ENCODE data around the gene PELI3.
A peak's percentile ranks its signal among the peaks of the same experiment; 100 is the strongest.
"Not testable (repeated sequence)": the region's sequence is repeated elsewhere in the genome, so short reads cannot be mapped to it uniquely, and the experiment has no call there.

Gene PELI3

DNA sequence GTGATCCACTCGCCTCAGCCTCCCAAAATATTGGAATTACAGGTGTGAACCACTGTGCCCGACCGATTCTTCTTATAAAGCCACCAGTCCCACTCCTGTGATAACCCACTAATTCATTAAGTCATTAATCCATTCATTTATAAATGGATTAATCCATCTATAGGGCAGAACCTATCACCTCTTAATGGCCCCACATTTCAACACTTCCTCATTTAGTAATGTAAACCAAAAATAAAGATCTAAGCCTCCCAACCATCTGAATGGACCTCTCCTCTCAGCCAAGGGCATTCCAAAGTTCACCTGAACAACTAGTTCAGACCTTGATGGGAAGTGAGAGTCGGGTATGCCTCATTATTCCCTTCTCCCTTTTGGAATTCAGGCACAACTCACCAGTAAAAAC is 18.2 kb upstream of the PELI3 start:
- no peak for DNase-seq (ENCODE audit: low spot score)

DNA sequence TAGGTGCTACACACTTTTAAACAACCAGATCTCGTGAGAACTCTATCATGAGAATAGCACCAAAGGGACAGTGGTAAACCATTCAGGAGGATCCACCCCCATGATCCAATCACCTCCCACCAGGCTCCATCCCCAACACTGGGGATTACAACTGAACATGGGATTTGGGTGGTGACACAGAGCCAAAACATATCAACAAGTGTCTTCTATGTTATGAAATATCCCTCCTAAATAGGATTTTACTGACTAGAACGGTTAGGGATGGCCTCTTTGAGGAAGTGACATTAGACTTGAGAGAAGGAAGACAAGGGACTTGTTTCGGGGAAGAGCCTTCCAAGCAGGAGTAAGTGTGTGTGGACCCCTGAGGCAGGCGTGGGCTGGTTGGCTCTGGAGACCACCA is 16.1 kb upstream of the PELI3 start:
- DNase-seq (ENCODE audit: low spot score): no peak

DNA sequence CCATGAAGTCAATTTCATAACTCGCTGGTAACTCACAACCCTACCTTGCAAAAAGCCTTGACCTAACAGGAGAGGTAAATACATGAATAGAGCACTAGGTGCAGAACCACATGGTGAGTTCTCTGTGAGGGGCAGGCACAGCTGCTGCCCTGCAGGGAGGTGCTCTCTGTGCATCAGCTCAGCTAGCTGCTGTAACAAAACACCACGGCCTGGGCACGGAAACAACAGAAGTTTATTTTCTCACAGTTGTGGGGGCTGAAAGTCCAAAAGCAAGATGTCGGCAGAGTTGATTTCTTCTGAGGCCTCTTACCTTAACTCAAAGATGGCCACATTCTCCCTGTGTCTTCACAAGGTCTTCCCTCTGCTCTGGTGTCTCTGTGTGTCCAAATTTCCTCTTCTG is 15.0 kb upstream of the PELI3 start:
- DNase-seq (ENCODE audit: low spot score): no peak

DNA sequence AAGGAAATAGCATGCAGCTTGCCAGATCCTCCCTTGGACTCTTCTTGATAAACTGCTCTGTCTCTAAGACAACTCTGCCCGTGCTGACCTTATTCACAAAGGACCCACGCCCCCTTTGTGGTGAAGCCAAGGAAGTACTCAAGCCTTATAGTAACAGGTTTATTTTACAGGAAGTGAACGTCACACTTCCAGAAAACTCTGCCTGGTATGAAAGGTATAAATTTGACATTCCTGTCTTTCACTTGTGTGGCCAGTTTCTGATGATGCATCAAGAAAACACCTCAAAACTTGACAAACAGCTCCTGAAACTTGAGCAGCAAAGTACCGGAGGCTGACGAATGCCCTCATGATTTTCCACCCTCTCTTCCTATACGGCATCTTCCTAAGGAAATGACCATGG is 12.5 kb upstream of the PELI3 start:
- DNase-seq (ENCODE audit: low spot score): no peak

DNA sequence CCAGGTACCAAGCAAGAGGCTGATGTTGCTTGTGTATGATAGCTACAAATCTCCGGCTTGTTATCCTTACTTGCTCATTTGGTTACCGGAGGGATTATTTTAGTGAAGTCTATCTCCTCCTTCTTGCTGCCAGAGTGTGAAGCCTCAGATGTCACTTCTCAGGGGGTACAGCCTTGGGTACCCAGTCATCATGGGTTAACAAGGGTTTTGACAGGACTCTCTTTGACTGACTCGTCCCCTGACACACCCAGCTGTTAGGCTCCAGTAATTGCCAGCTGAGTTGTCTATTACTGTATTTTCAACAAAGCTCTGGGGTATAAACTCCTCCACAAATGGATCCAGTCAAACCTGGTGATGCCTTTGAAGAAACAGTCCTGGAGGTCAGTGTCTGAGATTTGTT is 11.9 kb upstream of the PELI3 start:
- no peak for DNase-seq (ENCODE audit: low spot score)

DNA sequence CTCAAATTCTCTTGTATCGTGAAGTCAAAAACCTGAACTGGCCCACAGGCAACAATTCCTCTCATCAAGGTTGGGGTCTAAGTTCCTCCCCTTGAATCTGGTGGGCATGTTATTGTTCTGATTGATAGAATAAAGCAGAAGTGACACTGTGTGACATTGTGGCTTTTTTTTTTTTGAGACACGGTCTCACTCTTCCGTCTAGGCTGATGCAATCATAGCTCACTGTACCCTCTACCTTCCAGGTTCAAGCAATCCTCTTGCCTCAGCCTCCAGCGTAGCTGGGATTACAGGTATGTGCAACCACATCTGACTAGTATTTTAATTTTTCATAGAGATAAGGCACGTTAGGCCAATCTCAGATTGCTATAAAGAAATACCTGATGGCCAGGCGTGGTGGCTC is 8.9 kb upstream of the PELI3 start:
- no peak for DNase-seq (ENCODE audit: low spot score)

DNA sequence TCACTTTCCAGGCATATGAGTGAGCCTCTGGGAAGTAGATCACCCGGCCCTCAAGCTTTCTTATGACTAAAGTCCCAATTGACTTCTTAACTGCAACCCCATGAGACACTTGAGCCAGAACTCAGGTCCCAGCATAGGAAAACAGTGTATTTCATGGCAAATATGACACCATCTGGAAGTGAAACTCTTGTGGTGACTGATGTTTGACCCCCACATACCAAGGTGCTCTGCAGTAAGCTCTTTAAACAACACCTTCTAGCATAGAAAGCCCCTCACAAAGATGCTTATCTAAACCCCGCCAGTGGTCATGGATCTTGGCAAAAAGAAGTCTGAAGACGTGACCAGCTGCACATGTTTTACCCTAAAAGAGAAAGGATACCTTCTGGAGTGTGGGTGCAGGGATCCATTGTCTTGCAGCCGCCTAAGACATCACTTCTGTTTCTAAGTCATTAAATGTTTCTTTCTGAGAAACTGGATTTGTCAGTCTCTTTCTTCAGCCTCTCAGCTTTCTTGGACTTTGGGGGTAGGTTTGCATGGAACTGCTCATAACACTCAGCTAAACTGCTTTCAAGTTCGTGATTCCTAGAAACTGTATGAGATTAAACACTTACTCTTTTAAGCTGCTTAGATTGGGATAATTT is 7.4 kb upstream of the PELI3 start:
- no peak for DNase-seq (ENCODE audit: low spot score)

DNA sequence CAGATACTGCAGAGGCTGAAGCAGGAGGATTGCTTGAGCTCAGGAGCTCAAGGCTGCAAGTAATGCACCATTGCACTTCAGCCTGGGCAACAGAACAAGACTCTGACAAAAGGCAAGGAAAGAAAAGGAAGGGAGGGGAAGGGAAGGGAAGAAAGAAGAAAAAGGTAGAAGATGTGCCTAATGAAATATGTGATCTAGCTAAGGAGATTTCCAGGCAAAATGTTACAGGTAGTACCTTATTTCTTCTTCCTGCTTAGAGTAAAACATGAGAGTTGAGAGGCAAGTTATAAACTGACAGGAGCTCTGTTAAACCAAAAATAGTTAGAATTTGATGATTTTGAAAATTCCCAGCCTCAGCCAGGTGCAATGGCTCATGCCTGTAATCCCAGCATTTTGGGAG is 4.7 kb upstream of the PELI3 start:
- DNase-seq (ENCODE audit: low spot score): no peak

DNA sequence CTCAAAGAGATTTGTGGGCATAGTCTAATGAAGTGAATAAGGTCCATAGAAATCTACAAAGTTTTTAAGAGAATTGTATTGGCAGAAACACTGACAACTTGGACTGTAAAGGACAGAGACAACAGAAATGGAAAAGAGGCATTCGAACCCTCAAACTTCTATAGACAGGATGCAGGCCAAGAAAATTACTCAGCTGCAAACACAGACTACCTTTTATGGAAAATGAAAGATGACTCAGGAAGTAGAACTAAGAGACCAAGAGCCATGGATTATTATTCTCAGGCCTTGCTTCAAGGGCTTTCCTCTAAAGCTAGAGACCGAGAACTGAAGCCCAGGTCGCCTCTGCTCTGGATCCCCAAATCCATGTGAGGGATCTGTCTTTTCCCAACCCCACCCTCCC is 3.8 kb upstream of the PELI3 start:
- no peak for DNase-seq (ENCODE audit: low spot score)

DNA sequence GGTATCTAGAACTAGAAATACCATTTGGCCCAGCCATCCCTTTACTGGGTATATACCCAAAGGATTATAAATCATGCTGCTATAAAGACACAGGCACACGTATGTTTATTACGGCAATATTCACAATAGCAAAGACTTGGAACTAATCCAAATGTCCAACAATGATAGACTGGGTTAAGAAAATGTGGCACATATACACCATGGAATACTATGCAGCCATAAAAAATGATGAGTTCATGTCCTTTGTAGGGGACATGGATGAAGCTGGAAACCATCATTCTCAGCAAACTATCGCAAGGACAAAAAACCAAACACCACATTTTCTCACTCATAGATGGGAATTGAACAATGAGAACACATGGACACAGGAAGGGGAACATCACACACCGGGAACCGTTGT is 2.6 kb upstream of the PELI3 start:
- DNase-seq (ENCODE audit: low spot score): not testable (repeated sequence)

DNA sequence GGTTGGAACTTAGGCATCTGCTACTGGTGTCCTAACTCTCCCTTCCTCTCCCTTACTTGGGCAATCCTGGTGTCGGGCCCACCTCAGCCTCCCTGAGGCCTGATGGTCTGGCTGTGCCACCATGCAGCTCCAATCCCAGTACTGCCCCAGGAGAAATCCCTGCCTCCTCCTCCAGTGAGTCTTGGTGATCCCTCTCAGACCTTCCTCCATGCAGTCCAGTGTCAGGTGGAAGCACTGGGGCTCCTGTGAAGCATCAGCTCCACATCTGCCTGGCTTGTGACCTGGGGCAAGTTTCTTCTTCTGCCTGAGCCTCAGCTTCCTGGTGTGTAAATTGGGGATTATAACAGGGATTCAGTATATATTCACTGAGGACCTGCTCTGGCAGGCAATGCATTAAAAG is 1.8 kb upstream of the PELI3 start:
- DNase-seq (ENCODE audit: low spot score): no peak

DNA sequence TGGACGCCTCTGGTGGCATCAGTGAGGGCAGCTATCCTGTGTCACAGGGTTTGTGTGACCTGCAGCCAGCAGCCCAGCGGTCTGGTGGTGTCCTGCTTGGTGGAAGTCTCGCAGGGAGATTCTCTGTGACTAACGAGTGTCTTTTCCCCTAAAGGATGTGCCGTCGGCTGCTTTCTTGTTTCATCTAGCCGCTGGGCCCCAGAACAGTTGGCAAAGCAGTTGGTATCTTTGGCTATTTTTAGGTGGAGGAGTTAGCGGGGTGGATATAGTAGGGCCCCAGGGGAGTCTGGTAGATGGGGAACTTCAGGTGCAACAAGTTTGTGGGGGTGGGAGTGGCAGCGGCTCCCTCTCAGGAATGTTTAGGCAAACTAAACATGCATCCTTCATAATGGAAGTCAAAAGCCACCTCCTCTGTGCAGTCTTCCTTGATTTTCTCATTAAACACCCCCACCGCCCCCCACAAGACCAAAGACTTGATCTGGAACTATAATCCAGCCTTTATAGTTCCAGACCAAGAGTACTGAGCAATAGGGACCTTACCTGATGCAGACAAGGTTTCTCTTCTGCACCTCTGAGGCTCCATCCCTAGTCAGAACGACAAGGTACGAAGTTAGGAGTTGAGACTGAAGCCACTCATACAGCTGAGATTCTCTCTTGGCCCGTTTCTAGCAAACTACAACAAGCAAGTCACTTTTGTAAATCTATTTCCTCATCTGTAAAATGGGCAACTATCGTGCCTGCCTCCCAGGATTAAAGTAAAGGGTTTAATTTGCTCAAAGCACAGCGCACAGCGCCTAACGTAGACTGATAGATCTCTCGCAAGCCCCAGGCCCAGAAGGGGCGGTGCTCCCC is 1.1 kb upstream of the PELI3 start:
- no peak for DNase-seq (ENCODE audit: low spot score)

DNA sequence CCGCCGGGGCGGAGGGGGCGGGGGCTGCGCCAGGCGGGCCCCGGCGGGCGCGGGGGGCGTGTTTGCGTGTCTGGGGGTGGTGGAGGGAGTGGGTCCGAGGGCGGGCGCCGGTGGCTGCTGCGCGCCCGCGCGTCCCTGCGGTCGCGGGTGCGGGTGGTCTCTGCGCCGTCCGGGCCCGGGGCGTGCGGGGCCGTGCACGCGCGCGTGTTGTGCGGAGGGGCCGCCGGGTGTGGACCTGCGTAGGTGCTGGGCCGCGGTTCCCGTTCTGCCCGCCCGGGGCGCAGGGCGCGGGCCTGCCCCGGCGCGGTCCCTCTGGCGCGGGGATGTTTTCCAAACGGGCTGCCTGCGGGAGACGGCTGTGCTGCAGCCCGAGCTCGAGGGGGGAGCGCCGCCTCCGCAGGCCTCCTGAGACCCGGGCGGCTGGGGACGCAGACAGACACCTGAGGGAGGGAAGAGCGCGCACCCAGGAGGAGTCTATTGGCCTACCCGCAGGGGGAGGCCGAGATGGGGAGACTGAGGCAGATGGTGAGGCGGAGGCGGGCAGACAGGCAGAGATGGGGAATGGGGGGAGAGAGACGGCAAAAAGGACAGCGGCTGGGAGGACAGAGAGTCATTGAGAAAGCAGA is 442 bp downstream of the PELI3 start:
- DNase-seq (ENCODE audit: low spot score): no peak

DNA sequence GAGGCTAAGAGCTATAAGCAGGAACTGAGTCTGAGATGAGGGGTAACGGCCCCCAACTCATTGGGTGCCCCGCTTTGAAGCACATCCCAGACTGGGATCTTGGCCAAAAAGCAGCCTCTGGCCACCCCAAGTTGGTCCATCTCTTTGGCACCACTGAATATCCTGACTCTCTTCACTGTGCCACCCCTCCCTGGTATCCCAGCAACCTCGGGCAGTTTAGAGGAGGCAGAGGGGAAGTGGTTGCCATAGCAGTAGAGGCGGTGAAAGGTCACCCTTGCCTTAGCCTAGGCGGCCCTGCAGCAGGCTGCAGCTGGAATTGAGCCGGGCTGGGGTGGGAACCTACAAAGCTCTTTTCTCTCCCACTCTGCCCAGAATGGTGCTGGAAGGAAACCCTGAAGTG is 1.1 kb downstream of the PELI3 start:
- DNase-seq (ENCODE audit: low spot score): peak; percentile 27

DNA sequence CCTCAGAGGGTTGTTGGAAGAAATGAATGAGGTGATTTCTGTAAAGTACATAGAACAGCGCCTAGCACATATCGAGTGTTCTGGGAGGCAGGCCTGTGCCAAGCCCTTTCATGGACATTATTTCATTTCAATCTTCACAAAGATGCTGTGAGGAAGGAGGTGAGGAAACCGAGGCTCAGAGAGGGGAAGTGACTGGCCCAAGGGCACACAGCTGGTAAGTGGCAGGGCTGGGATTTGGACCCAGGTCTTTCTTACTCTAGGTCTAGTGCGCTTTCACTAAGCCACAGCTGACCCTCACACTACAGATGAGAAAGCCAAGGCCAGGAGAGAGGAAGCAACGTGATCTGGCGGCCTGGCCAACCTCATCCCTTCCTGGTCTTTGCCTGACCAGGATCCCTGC is 2.0 kb downstream of the PELI3 start:
- no peak for DNase-seq (ENCODE audit: low spot score)

DNA sequence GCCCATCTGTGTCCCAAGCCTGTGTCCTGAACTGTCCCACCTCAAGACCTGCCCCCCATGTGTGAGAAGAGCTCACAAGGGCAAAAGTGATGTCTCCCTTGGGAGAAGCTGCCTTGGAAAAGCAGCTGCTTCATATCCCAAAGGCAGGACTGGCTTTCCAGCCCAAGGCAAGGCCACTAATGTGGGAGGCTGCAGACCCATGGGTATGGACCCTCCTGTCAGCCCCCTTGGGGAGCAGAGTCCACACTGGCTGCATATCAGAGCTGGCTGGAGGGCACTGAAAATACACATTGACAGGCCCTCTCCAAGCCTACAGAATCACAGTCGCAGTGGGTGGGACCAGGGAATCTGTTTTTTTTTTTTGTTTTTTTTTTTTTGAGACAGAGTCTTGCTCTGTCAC is 2.7 kb downstream of the PELI3 start:
- DNase-seq (ENCODE audit: low spot score): no peak

DNA sequence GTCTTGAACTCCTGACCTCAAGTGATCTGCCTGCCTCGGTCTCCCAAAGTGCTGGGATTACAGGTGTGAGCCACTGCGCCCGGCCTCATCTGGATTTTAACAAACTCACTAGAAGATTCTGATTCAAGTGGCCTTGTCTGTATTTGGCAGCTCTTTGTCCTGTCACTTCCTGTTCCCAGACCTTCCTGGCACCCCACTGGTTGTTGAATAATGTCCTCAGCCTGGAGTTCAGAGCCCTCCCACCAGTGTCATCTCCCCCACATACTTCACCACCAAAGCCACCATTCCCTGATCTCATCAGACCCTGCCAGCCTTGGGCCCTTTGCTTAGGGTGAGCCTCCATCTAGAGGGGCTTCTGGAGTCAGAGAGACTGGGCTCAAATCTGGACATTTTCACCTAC is 3.3 kb downstream of the PELI3 start:
- DNase-seq (ENCODE audit: low spot score): no peak

DNA sequence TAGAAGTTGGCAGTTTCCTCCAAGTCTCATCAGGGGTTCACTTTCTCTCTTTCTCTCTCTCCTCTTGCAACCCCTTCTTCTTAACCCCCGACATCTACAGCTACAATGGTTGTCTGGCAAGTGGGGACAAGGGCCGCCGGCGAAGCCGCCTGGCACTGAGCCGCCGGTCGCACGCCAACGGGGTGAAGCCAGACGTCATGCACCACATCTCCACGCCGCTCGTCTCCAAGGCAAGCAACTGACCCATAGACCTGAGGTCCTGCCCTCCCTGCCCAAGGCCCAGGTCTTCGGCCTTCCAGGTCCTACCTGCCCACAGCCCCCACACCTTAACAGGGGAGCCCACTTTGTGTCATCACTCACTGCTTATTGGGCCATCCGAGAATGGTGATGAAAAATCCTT is 4.4 kb downstream of the PELI3 start:
- no peak for DNase-seq (ENCODE audit: low spot score)

DNA sequence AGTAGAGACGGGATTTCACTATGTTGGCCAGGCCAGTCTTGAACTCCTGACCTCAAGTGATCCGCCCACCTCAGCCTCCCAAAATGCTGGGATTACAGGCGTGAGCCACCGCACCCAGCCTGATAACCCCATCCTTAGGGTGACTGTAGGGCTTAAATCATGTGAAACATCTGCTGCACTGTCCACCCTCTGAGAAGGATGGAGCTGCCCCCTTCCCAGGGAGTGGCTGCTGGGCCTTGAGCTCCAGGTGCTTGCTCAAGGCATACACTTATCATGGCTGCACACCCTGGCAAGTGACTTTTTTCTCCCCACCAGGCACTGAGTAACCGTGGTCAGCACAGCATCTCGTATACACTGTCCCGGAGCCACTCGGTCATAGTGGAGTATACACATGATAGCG is 5.3 kb downstream of the PELI3 start:
- no peak for DNase-seq (ENCODE audit: low spot score)

DNA sequence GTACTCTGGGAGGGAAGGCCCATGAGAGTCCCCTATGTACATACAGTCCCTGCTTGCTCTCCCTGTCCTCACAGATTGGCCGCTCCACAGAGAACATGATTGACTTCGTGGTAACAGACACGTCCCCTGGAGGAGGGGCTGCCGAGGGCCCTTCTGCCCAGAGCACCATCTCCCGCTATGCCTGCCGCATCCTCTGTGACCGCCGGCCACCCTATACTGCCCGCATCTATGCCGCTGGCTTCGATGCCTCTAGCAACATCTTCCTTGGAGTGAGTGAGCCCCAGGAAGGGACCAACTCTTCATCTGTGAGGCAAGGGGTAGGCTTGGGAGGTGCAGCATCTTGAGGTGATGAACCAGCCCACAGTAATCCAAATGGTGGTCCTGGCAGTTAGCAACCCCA is 6.5 kb downstream of the PELI3 start:
- DNase-seq (ENCODE audit: low spot score): no peak

DNA sequence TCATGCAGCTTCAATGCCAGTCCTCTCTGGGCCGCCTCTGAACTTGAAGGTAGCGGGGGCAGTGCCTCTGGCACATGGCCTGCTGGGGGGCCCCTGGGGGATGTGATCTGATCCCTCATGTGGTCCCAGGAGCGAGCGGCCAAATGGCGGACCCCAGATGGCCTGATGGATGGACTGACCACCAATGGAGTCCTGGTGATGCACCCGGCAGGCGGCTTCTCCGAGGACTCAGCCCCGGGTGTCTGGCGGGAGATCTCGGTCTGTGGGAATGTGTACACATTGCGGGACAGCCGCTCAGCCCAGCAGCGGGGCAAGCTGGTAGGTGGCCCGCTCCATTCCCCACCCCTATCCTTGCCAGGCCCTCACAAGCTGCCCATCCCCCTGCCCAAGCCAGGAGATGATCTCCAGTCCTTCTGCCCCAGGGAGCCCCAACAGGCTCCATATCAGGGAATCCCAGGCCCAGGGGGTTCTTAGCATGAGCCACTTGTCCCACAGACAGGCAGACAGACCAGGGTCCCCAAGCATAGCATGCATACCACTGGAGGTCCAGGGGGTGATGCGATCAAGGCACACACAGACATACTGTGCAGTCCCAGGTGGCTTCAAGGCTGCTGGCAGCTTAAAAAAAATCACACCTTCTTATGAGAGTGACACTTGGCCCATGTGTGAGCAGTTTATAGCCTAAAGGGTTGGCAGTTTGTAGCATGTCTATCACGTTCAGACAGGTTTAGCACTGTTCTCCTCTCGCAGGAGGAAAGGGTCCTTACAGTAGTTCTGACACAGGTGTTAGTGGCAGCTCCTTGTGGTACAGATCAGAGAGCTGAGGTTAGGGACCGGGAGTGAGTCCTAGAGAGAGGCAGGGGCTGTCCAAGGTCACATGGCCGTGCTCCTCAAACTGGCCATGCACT is 7.2 kb downstream of the PELI3 start:
- no peak for DNase-seq (ENCODE audit: low spot score)

All from globus pallidus (tissue), 1 donor.